Activated naive CD4-positive, alpha-beta T cell treated with anti-CD3 and anti-CD28 coated beads for 36 hours (primary cell): ENCODE results near the gene PLA2G4A. TPM values are rescaled to one million over a fixed set of nuclear protein-coding genes. Genes with fewer than 3 reads are reported as not detected.

Experiments
- CTCF ChIA-PET: fragments of 350-600 bp; sonication (Branson Sonifier 250); formaldehyde crosslinking; loops from one replicate; lab custom pipeline; 2021; ENCODE audit warnings: antibody characterized with exemption; lab: Charles Lee
- DNase-seq: peaks from one replicate; pipeline ENCODE4 v3.0.0-alpha.2; 2020
- H3K27ac Mint-ChIP-seq: one replicate; pipeline ENCODE4 v1.8.0; 2021; ENCODE audit warnings: mild to moderate bottlenecking, mixed read lengths
- H3K27me3 Mint-ChIP-seq: one replicate; pipeline ENCODE4 v1.8.0; 2021; ENCODE audit warnings: low read depth, mixed read lengths
- H3K36me3 Mint-ChIP-seq: one replicate; pipeline ENCODE4 v1.8.0; 2021; ENCODE audit warnings: low read depth, mixed read lengths
- H3K4me1 Mint-ChIP-seq: one replicate; pipeline ENCODE4 v1.8.0; 2021; ENCODE audit warnings: low read depth, mixed read lengths
- H3K4me3 Mint-ChIP-seq: one replicate; pipeline ENCODE4 v1.8.0; 2021; ENCODE audit warnings: mild to moderate bottlenecking, moderate library complexity, mixed read lengths
- H3K9me3 Mint-ChIP-seq: one replicate; pipeline ENCODE4 v1.8.0; 2021; ENCODE audit warnings: mixed read lengths
- intact Hi-C: fragments of 100-400 bp; cut with micrococcal nuclease; formaldehyde crosslinking; loops from one replicate; pipeline ENCODE4 v1.15.1; 2023
- total RNA-seq, 2 experiments: library from RNA; stranded (reverse); gene quantifications; one replicate each; pipeline ENCODE4 v1.2.3, GENCODE V29; 2021

Gene PLA2G4A
- total RNA-seq, 2 experiments from 2014 or later: 0.12 to 0.26 TPM

DNA sequence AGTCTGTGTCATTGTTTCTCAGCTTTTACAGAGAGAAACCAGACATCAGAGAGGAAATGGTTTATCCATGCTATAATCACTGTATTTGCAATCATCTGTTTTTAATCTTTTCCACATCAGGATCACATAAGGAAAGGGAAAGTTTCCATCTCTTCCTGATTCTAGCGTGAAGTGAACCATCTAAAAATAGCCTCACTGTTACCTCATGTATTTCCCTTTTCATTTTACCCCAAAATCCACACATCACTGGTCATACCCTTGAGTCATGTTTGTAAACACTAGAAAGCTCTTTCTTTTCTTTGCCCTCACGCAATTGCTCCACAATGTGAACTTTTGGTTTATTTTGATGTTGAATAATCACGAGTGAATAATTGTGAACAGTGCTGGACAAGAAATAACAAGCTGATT, 146.0 kb downstream of the PLA2G4A start:
- DNase-seq: no peak
- H3K4me1 Mint-ChIP-seq: no peaks in the 10 kb centered on the region

DNA sequence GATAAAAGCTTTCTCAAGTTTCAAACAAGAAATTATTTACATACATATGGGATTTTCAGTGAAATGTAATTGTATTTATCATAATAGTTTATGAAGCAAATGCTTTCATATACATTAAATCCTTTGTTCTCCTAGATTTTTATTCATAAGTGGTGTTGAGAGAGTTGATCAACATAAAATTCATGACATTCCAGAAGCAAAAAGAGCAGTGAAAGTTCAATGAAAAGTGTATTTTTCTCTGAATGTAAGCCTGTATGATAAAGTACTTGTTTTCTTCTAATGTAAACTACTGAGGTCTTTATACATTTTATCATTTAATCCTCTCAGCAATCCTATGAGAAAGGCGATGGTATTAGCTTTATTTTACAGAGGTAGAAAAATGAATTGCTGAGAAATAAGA, 146.5 kb downstream of the PLA2G4A start:
- intact Hi-C loops: no loop called here
- Mint-ChIP-seq H3K27me3 (peaks cover 13% of the 10 kb centered on the region), H3K27ac (no peak overlapping the region), H3K4me1 (no peaks in the 10 kb centered on the region), H3K36me3 (no peaks in the 10 kb centered on the region), H3K9me3 (no peaks in the 10 kb centered on the region), H3K4me3 (no peak overlapping the region)
- DNase-seq: no peak
- CTCF ChIA-PET: interaction anchor here (0.6 to 1.1 kb wide), 2 partner anchors 11 to 19 kb away, joined by 3 read pairs; no protein-coding TSS in a partner anchor

More for the DNA sequence above, 146.0 kb downstream of the PLA2G4A start:
- Mint-ChIP-seq H3K36me3 (no peaks in the 10 kb centered on the region), H3K27me3 (peaks cover 14% of the 10 kb centered on the region), H3K27ac (no peak overlapping the region), H3K9me3 (no peaks in the 10 kb centered on the region), H3K4me3 (no peak overlapping the region)
- CTCF ChIA-PET: interaction anchor here (0.6 to 1.1 kb wide), 2 partner anchors 11 to 18 kb away, joined by 3 read pairs; no protein-coding TSS in a partner anchor
- intact Hi-C loops: no loop called here

DNA sequence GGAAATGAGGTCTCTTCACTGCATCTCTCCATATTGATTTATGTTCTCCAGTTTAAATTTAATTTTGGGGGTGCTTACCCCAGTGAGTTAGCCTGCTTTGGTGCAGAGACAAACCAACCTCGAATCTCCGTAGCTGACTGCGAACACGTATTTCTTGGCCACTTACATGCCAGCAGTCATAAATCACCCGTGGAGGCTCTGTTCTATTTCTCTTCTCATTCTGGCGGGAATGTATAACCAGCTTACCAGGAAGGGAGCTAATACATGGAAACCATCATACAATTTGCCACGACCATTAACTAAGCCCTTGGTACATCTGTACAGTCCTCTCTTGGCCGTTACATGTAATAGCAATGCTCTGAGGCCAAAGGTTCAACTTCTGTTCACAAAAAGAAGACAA, 148.0 kb downstream of the PLA2G4A start:
- peaks cover 11% of the 10 kb centered on the region for H3K27me3 Mint-ChIP-seq
- CTCF ChIA-PET: interaction anchor here (2.1 kb wide), 1 partner anchor 10 kb away, joined by 5 read pairs; no protein-coding TSS in a partner anchor
- H3K4me3 Mint-ChIP-seq: no peak overlapping the region
- no peak for DNase-seq
- intact Hi-C loops: no loop called here
- no peaks in the 10 kb centered on the region for H3K9me3 Mint-ChIP-seq
- no peak overlapping the region for H3K27ac Mint-ChIP-seq
- H3K4me1 Mint-ChIP-seq: no peaks in the 10 kb centered on the region
- no peaks in the 10 kb centered on the region for H3K36me3 Mint-ChIP-seq

DNA sequence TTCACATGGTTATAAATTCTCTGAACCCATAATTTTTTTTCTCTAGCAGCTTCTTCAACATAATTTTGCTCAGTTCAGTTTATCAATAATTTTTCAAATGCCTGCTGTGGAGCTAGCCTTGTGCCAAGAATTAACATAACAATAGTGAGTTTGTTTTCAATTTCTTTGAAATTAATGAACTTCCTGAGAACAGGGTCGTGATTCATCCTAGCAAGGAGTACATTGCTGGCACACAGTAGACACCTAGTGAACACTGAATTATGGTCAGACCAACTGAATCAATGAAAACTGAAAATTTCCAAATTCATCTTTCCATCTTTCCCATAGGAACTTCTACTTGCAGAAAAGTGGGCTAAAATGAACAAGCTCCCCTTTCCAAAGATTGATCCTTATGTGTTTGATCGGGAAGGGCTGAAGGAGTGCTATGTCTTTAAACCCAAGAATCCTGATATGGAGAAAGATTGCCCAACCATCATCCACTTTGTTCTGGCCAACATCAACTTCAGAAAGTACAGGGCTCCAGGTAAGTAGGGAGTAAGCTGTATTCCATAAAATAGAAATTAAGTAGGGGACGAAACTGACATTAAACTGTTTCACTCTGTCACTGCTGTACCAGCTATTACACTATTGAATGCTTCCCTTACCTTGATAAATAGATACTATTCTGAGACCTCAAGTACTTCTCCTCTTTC, 148.7 kb downstream of the PLA2G4A start:
- H3K27me3 Mint-ChIP-seq: peaks cover 11% of the 10 kb centered on the region
- no peaks in the 10 kb centered on the region for H3K36me3 Mint-ChIP-seq
- H3K4me1 Mint-ChIP-seq: no peaks in the 10 kb centered on the region
- no peak overlapping the region for H3K27ac Mint-ChIP-seq
- CTCF ChIA-PET: interaction anchor here (0.6 to 2.1 kb wide), 2 partner anchors 9 to 576 kb away, joined by 3 to 5 read pairs; no protein-coding TSS in a partner anchor
- H3K9me3 Mint-ChIP-seq: no peaks in the 10 kb centered on the region
- DNase-seq: no peak
- H3K4me3 Mint-ChIP-seq: no peak overlapping the region
- intact Hi-C loops: no loop called here

- H3K9me3 Mint-ChIP-seq: no peaks in the 10 kb centered on the region
- no peak overlapping the region for H3K27ac Mint-ChIP-seq
- no peak for DNase-seq
- H3K27me3 Mint-ChIP-seq: peaks cover 8% of the 10 kb centered on the region
- no peaks in the 10 kb centered on the region for H3K4me1 Mint-ChIP-seq
- intact Hi-C loops: no loop called here
- CTCF ChIA-PET: no interaction called here
- H3K4me3 Mint-ChIP-seq: no peak overlapping the region
- H3K36me3 Mint-ChIP-seq: no peaks in the 10 kb centered on the region
Measured at GRCh38 chr1:186978596-186979556, 150.1 kb downstream of the PLA2G4A start.

DNA sequence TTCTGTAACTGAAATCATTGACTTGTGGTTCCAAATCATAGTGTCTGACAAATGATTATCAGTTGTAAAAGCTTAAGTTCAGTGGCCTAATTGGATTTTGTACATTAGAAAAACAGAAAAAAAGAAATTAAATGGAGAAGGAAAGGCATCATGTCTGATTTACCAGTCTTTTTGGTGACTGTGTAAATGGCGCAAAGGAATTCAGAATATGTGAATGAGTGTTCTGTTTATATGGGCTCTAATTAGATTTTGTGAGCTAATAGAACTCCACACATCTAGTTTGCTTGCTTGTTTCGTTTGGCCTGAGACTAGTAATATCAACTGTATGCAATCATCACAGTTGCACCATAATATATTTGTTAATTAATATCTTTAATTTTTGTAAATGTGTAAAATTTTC, 151.7 kb downstream of the PLA2G4A start:
- CTCF ChIA-PET: no interaction called here
- no peaks in the 10 kb centered on the region for H3K36me3 Mint-ChIP-seq
- no peaks in the 10 kb centered on the region for H3K4me1 Mint-ChIP-seq
- peaks cover 10% of the 10 kb centered on the region for H3K27me3 Mint-ChIP-seq
- no peak overlapping the region for H3K4me3 Mint-ChIP-seq
- DNase-seq: no peak
- H3K9me3 Mint-ChIP-seq: no peaks in the 10 kb centered on the region
- intact Hi-C loops: loop anchor here (10.0 kb wide), 2 partner anchors 606 to 826 kb away; partner anchors contain the start of genes ODR4 and TPR
- no peak overlapping the region for H3K27ac Mint-ChIP-seq

GRCh38 chr1:186982116-186982515, 153.4 kb downstream of the PLA2G4A start:
- no peaks in the 10 kb centered on the region for H3K36me3 Mint-ChIP-seq
- DNase-seq: no peak
- no peak overlapping the region for H3K4me3 Mint-ChIP-seq
- no peak overlapping the region for H3K27ac Mint-ChIP-seq
- no peaks in the 10 kb centered on the region for H3K9me3 Mint-ChIP-seq
- intact Hi-C loops: loop anchor here (10.0 kb wide), 2 partner anchors 607 to 827 kb away; partner anchors contain the start of genes ODR4 and TPR
- CTCF ChIA-PET: interaction anchor here (1.3 kb wide), 1 partner anchor 376 kb away, joined by 4 read pairs; no protein-coding TSS in a partner anchor
- H3K4me1 Mint-ChIP-seq: no peaks in the 10 kb centered on the region
- peaks cover 11% of the 10 kb centered on the region for H3K27me3 Mint-ChIP-seq

DNA sequence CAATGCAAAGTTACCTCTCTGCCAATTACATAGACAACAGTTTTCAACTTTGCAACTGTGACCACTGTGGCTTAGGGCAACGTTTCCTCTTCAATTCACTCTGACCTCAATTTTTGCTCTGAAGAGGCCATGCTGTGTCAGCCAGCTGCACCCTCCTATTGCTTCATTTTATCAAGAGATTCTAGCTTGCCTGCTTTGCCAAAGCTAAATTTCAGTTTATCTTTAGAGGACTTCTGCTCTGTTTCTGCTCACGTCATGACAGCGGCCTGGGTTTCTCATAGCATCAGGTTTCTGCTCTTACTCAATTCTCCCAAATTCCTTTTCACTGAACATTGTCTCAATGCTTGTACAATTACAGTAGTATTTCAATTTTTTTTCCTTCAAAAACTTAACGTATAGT, 154.6 kb downstream of the PLA2G4A start:
- CTCF ChIA-PET: no interaction called here
- no peak overlapping the region for H3K27ac Mint-ChIP-seq
- peaks cover 12% of the 10 kb centered on the region for H3K27me3 Mint-ChIP-seq
- H3K4me1 Mint-ChIP-seq: no peaks in the 10 kb centered on the region
- H3K4me3 Mint-ChIP-seq: no peak overlapping the region
- H3K36me3 Mint-ChIP-seq: no peaks in the 10 kb centered on the region
- DNase-seq: no peak
- H3K9me3 Mint-ChIP-seq: no peaks in the 10 kb centered on the region
- intact Hi-C loops: loop anchor here (10.0 kb wide), 2 partner anchors 609 to 829 kb away; partner anchors contain the start of genes ODR4 and TPR

- no peak for DNase-seq
- H3K4me3 Mint-ChIP-seq: no peak overlapping the region
- no peaks in the 10 kb centered on the region for H3K4me1 Mint-ChIP-seq
- no peaks in the 10 kb centered on the region for H3K36me3 Mint-ChIP-seq
- H3K9me3 Mint-ChIP-seq: no peaks in the 10 kb centered on the region
- CTCF ChIA-PET: interaction anchor here (0.6 to 2.0 kb wide), 3 partner anchors 305 to 506 kb away, joined by 3 to 7 read pairs (median 3); partner anchors contain the start of gene PTGS2
- no peak overlapping the region for H3K27ac Mint-ChIP-seq
- H3K27me3 Mint-ChIP-seq: peaks cover 10% of the 10 kb centered on the region
- intact Hi-C loops: loop anchor here (10.0 kb wide), 2 partner anchors 610 to 830 kb away; partner anchors contain the start of genes ODR4 and TPR
Measured at GRCh38 chr1:186984959-186985358, 156.2 kb downstream of the PLA2G4A start.

DNA sequence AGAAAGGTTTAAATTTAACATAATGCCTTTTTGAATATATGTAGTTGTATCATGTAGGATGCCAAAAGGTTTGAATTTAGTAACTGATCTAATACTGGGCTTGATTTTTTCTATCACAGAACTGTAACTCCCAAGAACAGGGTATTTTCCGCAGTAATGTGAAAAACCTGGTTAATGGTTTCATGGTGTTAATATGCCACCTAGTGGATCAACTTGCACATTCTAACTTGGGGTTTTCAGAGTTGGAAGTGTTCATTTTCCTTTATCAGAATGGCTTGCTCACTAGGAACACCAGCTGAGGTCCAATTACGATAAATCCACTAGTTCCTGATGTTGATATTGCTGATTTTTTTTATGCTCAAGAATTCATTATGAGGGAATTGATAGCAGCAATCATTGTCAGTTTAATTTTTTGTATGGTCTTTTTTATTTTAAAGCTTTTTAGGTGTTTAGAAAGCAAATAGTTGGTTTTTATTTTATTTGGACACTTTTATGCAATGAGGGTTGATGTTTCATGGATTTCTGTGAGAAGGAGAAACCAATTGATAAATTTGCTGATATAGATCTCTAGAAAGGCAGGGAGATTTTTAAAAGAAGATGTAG, 157.2 kb downstream of the PLA2G4A start:
- Mint-ChIP-seq H3K27ac (no peak overlapping the region), H3K36me3 (no peaks in the 10 kb centered on the region), H3K4me1 (no peaks in the 10 kb centered on the region), H3K4me3 (no peak overlapping the region), H3K9me3 (no peaks in the 10 kb centered on the region), H3K27me3 (peaks cover 8% of the 10 kb centered on the region)
- DNase-seq: no peak
- intact Hi-C loops: loop anchor here (1.0 to 10.0 kb wide), 8 partner anchors 264 to 831 kb away; partner anchors contain the start of genes ODR4, PTGS2 and TPR
- CTCF ChIA-PET: interaction anchor here (0.6 to 2.9 kb wide), 14 partner anchors 9 to 582 kb away, joined by 3 to 23 read pairs (median 4); partner anchors contain the start of gene PTGS2

- intact Hi-C loops: loop anchor here (2.0 to 10.0 kb wide), 4 partner anchors 306 to 832 kb away; partner anchors contain the start of genes ODR4, PTGS2 and TPR
- no peaks in the 10 kb centered on the region for H3K36me3 Mint-ChIP-seq
- DNase-seq: no peak
- no peaks in the 10 kb centered on the region for H3K4me1 Mint-ChIP-seq
- H3K9me3 Mint-ChIP-seq: no peaks in the 10 kb centered on the region
- H3K27ac Mint-ChIP-seq: no peak overlapping the region
- H3K4me3 Mint-ChIP-seq: no peak overlapping the region
- CTCF ChIA-PET: interaction anchor here (1.0 to 2.9 kb wide), 9 partner anchors 10 to 583 kb away, joined by 3 to 23 read pairs (median 5); partner anchors contain the start of gene PTGS2
- H3K27me3 Mint-ChIP-seq: peaks cover 8% of the 10 kb centered on the region
Measured at GRCh38 chr1:186987065-186987464, 158.3 kb downstream of the PLA2G4A start.
